WTC11 (cell line): ENCODE data around the gene SLC25A22. TPM values are rescaled to one million over a fixed set of nuclear protein-coding genes. Genes with fewer than 3 reads are reported as not detected.

Experiments
- ATAC-seq: fragments of 200-7000 bp; cut with Tn5 transposase; 2 replicates; pipeline ENCODE4 v1.10.0; 2021; ENCODE audit warnings: mild to moderate bottlenecking, moderate library complexity
- CTCF ChIA-PET: fragments of 300-600 bp; sonication (Branson Sonifier 250); formaldehyde crosslinking; loops from one replicate; lab custom pipeline; 2021; ENCODE audit warnings: antibody characterized with exemption; lab: Charles Lee
- POLR2A ChIA-PET: fragments of 350-600 bp; sonication (Branson Sonifier 250); formaldehyde crosslinking; loops from one replicate; lab custom pipeline; 2021; ENCODE audit warnings: antibody characterized with exemption; lab: Charles Lee
- DNase-seq: peaks from one replicate; pipeline ENCODE4 v3.0.0; 2021; ENCODE audit warnings: low spot score
- H3K27ac Mint-ChIP-seq: 2 replicates; pipeline ENCODE4 v1.8.0; 2021; ENCODE audit warnings: mixed read lengths
- H3K27me3 Mint-ChIP-seq: 2 replicates; pipeline ENCODE4 v1.8.0; 2021; ENCODE audit warnings: low read depth, mild to moderate bottlenecking, moderate library complexity, mixed read lengths
- H3K36me3 Mint-ChIP-seq: 2 replicates; pipeline ENCODE4 v1.8.0; 2021; ENCODE audit warnings: mixed read lengths
- H3K4me1 Mint-ChIP-seq: 2 replicates; pipeline ENCODE4 v1.8.0; 2022; ENCODE audit warnings: mixed read lengths
- H3K4me3 Mint-ChIP-seq: 2 replicates; pipeline ENCODE4 v1.8.0; 2021; ENCODE audit warnings: mild to moderate bottlenecking, moderate library complexity, mixed read lengths
- H3K9me3 Mint-ChIP-seq: 2 replicates; pipeline ENCODE4 v1.8.0; 2021; ENCODE audit warnings: mixed read lengths
- CREB1 ChIP-seq: sonication (generic); formaldehyde crosslinking; IDR thresholded peaks from 2 replicates; pipeline ENCODE4 v1.8.0; 2023; ENCODE audit warnings: mild to moderate bottlenecking, missing genetic modification reagents
- E2F4 ChIP-seq: sonication (generic); formaldehyde crosslinking; IDR thresholded peaks from 2 replicates; pipeline ENCODE4 v1.8.1; 2022; ENCODE audit warnings: low read depth, mild to moderate bottlenecking, moderate library complexity, missing genetic modification reagents, borderline replicate concordance
- ELF4 ChIP-seq: sonication (generic); formaldehyde crosslinking; IDR thresholded peaks from 2 replicates; pipeline ENCODE4 v1.8.1; 2022; ENCODE audit warnings: low read depth, mild to moderate bottlenecking, moderate library complexity, missing genetic modification reagents
- ERG ChIP-seq: fragments of 250-450 bp; sonication (Bioruptor Pico); IDR thresholded peaks from 2 replicates; pipeline ENCODE4 v1.8.0; 2021; ENCODE audit warnings: mild to moderate bottlenecking
- FOXJ3 ChIP-seq: sonication (generic); formaldehyde crosslinking; IDR thresholded peaks from 2 replicates; pipeline ENCODE4 v1.9.0; 2021; ENCODE audit warnings: missing genetic modification reagents, mild to moderate bottlenecking, borderline replicate concordance
- FOXP1 ChIP-seq: sonication (generic); formaldehyde crosslinking; IDR thresholded peaks from 2 replicates; pipeline ENCODE4 v1.8.0; 2022; ENCODE audit warnings: missing genetic modification reagents, mild to moderate bottlenecking, moderate library complexity, borderline replicate concordance
- FOXP4 ChIP-seq: sonication (generic); formaldehyde crosslinking; IDR thresholded peaks from 2 replicates; pipeline ENCODE4 v1.8.0; 2022; ENCODE audit warnings: mild to moderate bottlenecking, missing genetic modification reagents
- GABPB1 ChIP-seq: sonication (generic); formaldehyde crosslinking; IDR thresholded peaks from 2 replicates; pipeline ENCODE4 v1.8.1; 2023; ENCODE audit warnings: mild to moderate bottlenecking, missing genetic modification reagents
- HMGA2 ChIP-seq: fragments of 250-450 bp; sonication (Bioruptor Pico); IDR thresholded peaks from 2 replicates; pipeline ENCODE4 v1.4.0; 2021; ENCODE audit warnings: mild to moderate bottlenecking, moderate library complexity
- JUN ChIP-seq: sonication (generic); formaldehyde crosslinking; IDR thresholded peaks from 2 replicates; pipeline ENCODE4 v1.8.0; 2023; ENCODE audit warnings: mild to moderate bottlenecking, missing genetic modification reagents
- MYBL2 ChIP-seq: sonication (generic); formaldehyde crosslinking; IDR thresholded peaks from 2 replicates; pipeline ENCODE4 v1.8.1; 2023; ENCODE audit warnings: mild to moderate bottlenecking, moderate library complexity, missing genetic modification reagents
- NFATC4 ChIP-seq: fragments of 250-450 bp; sonication (Bioruptor Pico); IDR thresholded peaks from 2 replicates; pipeline ENCODE4 v1.9.0; 2021; ENCODE audit warnings: mild to moderate bottlenecking
- NR3C1 ChIP-seq: sonication (generic); formaldehyde crosslinking; conservative IDR thresholded peaks from 2 replicates; pipeline ENCODE4 v1.8.1; 2023; ENCODE audit warnings: low read depth, mild to moderate bottlenecking, missing genetic modification reagents
- RELA ChIP-seq: sonication (generic); formaldehyde crosslinking; IDR thresholded peaks from 2 replicates; pipeline ENCODE4 v1.8.1; 2022; ENCODE audit warnings: missing genetic modification reagents, mild to moderate bottlenecking, borderline replicate concordance
- RORB ChIP-seq: fragments of 250-450 bp; sonication (Bioruptor Pico); IDR thresholded peaks from 2 replicates; pipeline ENCODE4 v1.9.0; 2021; ENCODE audit warnings: mild to moderate bottlenecking
- SMAD4 ChIP-seq: sonication (generic); formaldehyde crosslinking; IDR thresholded peaks from 2 replicates; pipeline ENCODE4 v1.8.0; 2022; ENCODE audit warnings: mild to moderate bottlenecking, missing genetic modification reagents
- SP1 ChIP-seq: sonication (generic); formaldehyde crosslinking; conservative IDR thresholded peaks from 2 replicates; pipeline ENCODE4 v1.8.1; 2022; ENCODE audit warnings: missing genetic modification reagents
- TCF7 ChIP-seq: sonication (generic); formaldehyde crosslinking; IDR thresholded peaks from 2 replicates; pipeline ENCODE4 v1.8.0; 2022; ENCODE audit warnings: mild to moderate bottlenecking, low read depth, missing genetic modification reagents, moderate library complexity
- TP53 ChIP-seq: sonication (generic); formaldehyde crosslinking; IDR thresholded peaks from 2 replicates; pipeline ENCODE4 v1.8.1; 2023; ENCODE audit warnings: mild to moderate bottlenecking, missing genetic modification reagents
- ZBTB43 ChIP-seq: sonication (generic); formaldehyde crosslinking; IDR thresholded peaks from 2 replicates; pipeline ENCODE4 v1.8.1; 2023; ENCODE audit warnings: mild to moderate bottlenecking, missing genetic modification reagents
- ZNF121 ChIP-seq: sonication (generic); formaldehyde crosslinking; IDR thresholded peaks from 2 replicates; pipeline ENCODE4 v1.8.0; 2023; ENCODE audit warnings: missing genetic modification reagents
- ZNF219 ChIP-seq: sonication (generic); formaldehyde crosslinking; IDR thresholded peaks from 2 replicates; pipeline ENCODE4 v1.8.0; 2023; ENCODE audit warnings: missing genetic modification reagents, mild to moderate bottlenecking, borderline replicate concordance
- ZNF232 ChIP-seq: sonication (generic); formaldehyde crosslinking; IDR thresholded peaks from 2 replicates; pipeline ENCODE4 v1.8.0; 2022; ENCODE audit warnings: mild to moderate bottlenecking, missing genetic modification reagents
- ZNF396 ChIP-seq: fragments of 250-450 bp; sonication (Bioruptor Pico); IDR thresholded peaks from 2 replicates; pipeline ENCODE4 v1.8.0; 2021; ENCODE audit warnings: mild to moderate bottlenecking, moderate library complexity, borderline replicate concordance
- total RNA-seq: library from RNA; stranded (reverse); gene quantifications from 3 replicates; pipeline ENCODE4 v1.2.3, GENCODE V29; 2021
- TF ChIP-seq, protein P1 (sequence below): fragments of 250-450 bp; sonication (Bioruptor Pico); IDR thresholded peaks from 2 replicates; pipeline ENCODE4 v2.1.2; 2022; ENCODE audit warnings: mild to moderate bottlenecking, moderate library complexity

The SLC25A22 gene
- total RNA-seq, 1 experiment from 2014 or later, result 44.8 TPM

DNA sequence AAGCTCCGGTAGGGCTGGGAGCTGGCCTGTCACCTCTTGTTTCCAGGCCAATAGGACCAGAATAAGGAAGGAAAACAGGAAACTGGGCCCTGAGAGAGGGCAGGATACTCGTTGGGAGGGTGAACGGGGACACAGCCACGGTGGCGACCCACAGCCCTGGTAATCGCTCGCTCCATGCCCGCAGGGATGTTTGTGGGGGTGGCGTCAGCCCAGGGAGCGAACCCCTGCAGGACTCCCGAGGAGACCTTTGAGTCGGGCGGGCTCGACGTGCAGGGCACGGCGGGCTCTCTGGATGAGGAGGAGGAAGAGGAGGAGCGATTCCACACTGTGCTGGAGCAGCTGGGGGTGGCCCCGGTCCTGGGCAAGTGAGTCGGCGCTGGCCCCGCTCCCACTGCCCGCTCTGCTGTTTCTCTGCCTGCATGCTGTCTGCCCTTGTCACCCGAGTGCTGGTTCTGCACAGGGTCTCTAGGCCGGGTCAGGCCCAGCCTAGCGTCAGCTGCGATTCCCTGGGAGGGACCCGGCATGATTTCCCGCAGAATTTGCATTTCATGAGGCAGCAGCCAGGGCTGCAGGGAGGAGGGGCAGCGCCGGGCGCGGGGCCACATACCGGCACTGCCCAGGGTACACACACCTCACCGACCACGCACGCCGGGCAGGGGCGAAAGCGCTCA lies 31.2 kb upstream of the SLC25A22 start (continued):
- no peak for TF ChIP-seq CREB1 (CRISPR knock-in tag)
- no peak for TF ChIP-seq RORB (CRISPR knock-in tag)
- TF ChIP-seq SP1, result 0 out of 2 replicates have a peak, but pooled peaks have one; percentile 7
- no peak for TF ChIP-seq RELA (CRISPR knock-in tag)
- no peak for TF ChIP-seq FOXP1 (CRISPR knock-in tag)
- TF ChIP-seq NFATC4, result no peak
- TF ChIP-seq FOXP4, result no peak
- no peak for TF ChIP-seq ELF4 (CRISPR knock-in tag)
- TF ChIP-seq TCF7 (CRISPR knock-in tag), result peak; percentile 9; the same call in 1 of the 2 replicates
- TF ChIP-seq TP53 (CRISPR knock-in tag), result no peak
- TF ChIP-seq, protein P1, sequence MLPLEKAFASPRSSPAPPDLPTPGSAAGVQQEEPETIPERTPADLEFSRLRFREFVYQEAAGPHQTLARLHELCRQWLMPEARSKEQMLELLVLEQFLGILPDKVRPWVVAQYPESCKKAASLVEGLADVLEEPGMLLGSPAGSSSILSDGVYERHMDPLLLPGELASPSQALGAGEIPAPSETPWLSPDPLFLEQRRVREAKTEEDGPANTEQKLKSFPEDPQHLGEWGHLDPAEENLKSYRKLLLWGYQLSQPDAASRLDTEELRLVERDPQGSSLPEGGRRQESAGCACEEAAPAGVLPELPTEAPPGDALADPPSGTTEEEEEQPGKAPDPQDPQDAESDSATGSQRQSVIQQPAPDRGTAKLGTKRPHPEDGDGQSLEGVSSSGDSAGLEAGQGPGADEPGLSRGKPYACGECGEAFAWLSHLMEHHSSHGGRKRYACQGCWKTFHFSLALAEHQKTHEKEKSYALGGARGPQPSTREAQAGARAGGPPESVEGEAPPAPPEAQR (CRISPR knock-in tag), result no peak
- TF ChIP-seq ERG (CRISPR knock-in tag), result no peak
- TF ChIP-seq, all 79 proteins: peak for 6

- ChIA-PET POLR2A (interaction anchor here (0.6 to 4.7 kb wide), 8 partner anchors 9 to 213 kb away, joined by 3 to 38 read pairs (median 5); partner anchors contain the start of genes IRF7, PNPLA2, RPLP2 and TSPAN4), CTCF (interaction anchor here (2.4 to 7.7 kb wide), 6 partner anchors 10 to 274 kb away, joined by 8 to 82 read pairs (median 16); partner anchors contain the start of genes PNPLA2, POLR2L and TSPAN4)
- no peak overlapping the region for H3K27ac Mint-ChIP-seq
- peaks cover 41% of the 10 kb centered on the region for H3K4me1 Mint-ChIP-seq
- H3K4me3 Mint-ChIP-seq, result peak overlapping the region; percentile 76
- ATAC-seq (no peak), DNase-seq (peak; percentile 35)
- peaks cover 30% of the 10 kb centered on the region for H3K27me3 Mint-ChIP-seq
- H3K36me3 Mint-ChIP-seq, result no peaks in the 10 kb centered on the region
- no peaks in the 10 kb centered on the region for H3K9me3 Mint-ChIP-seq
- TF ChIP-seq ZNF232 (CRISPR knock-in tag) (no peak), ZNF219 (no peak), ZNF396 (no peak), FOXJ3 (no peak), GABPB1 (CRISPR knock-in tag) (no peak), HMGA2 (CRISPR knock-in tag) (no peak), E2F4 (CRISPR knock-in tag) (no peak), JUN (no peak), SMAD4 (CRISPR knock-in tag) (no peak), ZNF121 (CRISPR knock-in tag) (no peak), ZBTB43 (CRISPR knock-in tag) (no peak), NR3C1 (CRISPR knock-in tag) (no peak), MYBL2 (CRISPR knock-in tag) (no peak)
These were observed 30.6 kb upstream of the SLC25A22 start for GRCh38 chr11:828506-829175.
